ENCODE measurements around the gene SLC2A10.

SLC2A10 gene

DNA sequence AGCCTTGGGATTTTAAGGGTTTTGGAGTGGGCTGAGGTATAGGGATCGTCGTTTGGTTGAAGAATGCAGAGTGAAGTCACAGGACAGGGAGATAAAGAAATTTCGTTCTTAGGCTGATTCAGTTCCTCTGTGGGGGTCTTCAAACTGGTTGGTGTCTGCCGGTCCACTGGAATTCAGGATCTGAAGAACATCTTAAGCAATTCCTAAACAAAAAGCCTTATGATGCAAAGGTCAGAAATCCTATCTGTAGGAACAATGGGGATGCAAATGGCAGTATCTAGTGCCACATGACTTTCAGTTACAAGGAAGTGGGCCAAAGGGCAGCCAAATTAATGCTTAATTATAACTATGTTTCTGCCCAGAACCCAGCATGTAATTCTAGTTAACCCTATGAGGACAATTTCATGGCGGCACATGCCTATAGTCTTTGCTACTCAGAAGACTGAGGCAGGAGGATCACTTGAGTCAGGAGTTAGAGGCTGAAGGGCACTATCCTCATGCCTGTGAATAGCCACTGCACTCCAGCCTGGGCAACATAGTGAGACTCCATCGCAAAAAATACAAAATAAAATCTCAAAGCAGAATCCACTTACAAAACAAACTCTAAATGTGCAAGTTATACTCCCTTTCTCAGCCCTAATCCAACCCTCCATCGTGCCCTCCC, 4.6 kb upstream of the SLC2A10 start:
- 0 out of 2 replicates have a peak, but pooled peaks cover 6% of the 10 kb centered on the region for H3K9me3 ChIP-seq (ENCODE audit: control insufficient read depth, insufficient read depth, low read length)
- peaks cover 34% of the 10 kb centered on the region for H3K4me1 ChIP-seq (ENCODE audit: insufficient read depth, low read length)
- H3K36me3 ChIP-seq (ENCODE audit: insufficient read depth, low read length): no peaks in the 10 kb centered on the region
- no peak overlapping the region for H3K9ac ChIP-seq (ENCODE audit: low read depth, low read length)

DNA sequence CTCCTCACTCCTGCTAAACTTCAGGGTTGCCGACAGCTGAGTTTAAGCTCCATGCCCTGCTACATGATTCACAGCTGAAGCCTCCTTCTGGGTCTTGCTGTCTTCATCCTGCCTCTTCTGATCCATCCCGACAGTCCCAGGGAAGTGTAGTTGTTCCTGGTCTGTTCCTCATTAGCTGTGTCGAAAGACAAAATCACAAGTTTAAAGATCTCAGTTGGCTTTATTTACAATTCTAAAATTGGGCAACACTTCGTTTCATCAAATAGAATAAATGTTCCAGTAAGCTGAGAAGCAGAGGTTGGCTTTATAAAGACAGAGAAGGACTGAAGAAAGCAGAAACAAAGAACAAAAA, 4.1 kb upstream of the SLC2A10 start:
- no peaks in the 10 kb centered on the region for H3K36me3 ChIP-seq (ENCODE audit: insufficient read depth, low read length)
- H3K4me1 ChIP-seq (ENCODE audit: insufficient read depth, low read length): peaks cover 30% of the 10 kb centered on the region
- 0 out of 2 replicates have a peak, but pooled peaks cover 6% of the 10 kb centered on the region for H3K9me3 ChIP-seq (ENCODE audit: control insufficient read depth, insufficient read depth, low read length)
- H3K9ac ChIP-seq (ENCODE audit: low read depth, low read length): no peak overlapping the region

- 0 out of 2 replicates have a peak, but pooled peaks cover 6% of the 10 kb centered on the region for H3K9me3 ChIP-seq (ENCODE audit: control insufficient read depth, insufficient read depth, low read length)
- no peak overlapping the region for H3K9ac ChIP-seq (ENCODE audit: low read depth, low read length)
- no peaks in the 10 kb centered on the region for H3K36me3 ChIP-seq (ENCODE audit: insufficient read depth, low read length)
- H3K4me1 ChIP-seq (ENCODE audit: insufficient read depth, low read length): peaks cover 29% of the 10 kb centered on the region
These were observed 3.2 kb upstream of the SLC2A10 start for GRCh38 chr20:46706242-46706641.

DNA sequence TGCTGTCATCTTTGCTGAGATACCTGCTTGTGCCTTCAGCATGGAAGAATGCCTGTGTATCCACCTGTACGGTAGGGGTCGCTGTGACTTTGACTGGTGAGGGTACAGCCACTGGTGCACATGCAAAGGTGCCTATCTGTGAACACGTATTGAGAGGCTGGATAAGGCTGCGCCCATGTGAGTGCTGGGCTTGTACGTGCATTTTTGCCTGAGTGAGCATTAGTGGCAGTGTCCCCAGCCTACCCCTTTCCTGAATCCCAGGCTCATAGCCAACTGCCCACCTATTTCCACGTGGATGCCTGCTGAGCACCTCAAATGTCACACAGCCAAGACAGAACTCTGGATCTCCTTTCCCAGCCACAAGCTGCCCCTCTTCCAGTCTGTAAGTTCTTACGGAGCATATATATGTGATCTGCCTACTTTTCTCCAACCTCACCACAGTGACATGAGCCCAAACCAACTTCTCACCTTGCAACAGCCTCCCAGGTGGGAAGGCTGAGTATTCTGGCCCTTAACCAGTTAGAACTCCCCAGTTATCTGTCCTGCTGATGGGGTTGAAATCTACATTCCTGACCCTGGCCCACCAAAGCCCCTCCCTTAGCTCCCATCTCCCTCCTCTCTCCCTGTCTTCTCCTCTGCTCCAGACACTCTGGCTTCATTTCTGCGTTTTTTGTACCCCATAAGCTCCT, 1.1 kb upstream of the SLC2A10 start:
- Histone ChIP-seq H3K9me3 (ENCODE audit: control insufficient read depth, insufficient read depth, low read length) (0 out of 2 replicates have a peak, but pooled peaks cover 6% of the 10 kb centered on the region), H3K36me3 (ENCODE audit: insufficient read depth, low read length) (no peaks in the 10 kb centered on the region), H3K9ac (ENCODE audit: low read depth, low read length) (no peak overlapping the region; the same call in 1 of the 2 replicates), H3K4me1 (ENCODE audit: insufficient read depth, low read length) (peaks cover 13% of the 10 kb centered on the region)

- Histone ChIP-seq H3K36me3 (ENCODE audit: insufficient read depth, low read length) (no peaks in the 10 kb centered on the region), H3K9me3 (ENCODE audit: control insufficient read depth, insufficient read depth, low read length) (0 out of 2 replicates have a peak, but pooled peaks cover 6% of the 10 kb centered on the region), H3K4me1 (ENCODE audit: insufficient read depth, low read length) (peaks cover 11% of the 10 kb centered on the region), H3K9ac (ENCODE audit: low read depth, low read length) (peak overlapping the region; percentile 71; the same call in 1 of the 2 replicates)
These were observed 392 bp upstream of the SLC2A10 start for GRCh38 chr20:46709055-46709458.

DNA sequence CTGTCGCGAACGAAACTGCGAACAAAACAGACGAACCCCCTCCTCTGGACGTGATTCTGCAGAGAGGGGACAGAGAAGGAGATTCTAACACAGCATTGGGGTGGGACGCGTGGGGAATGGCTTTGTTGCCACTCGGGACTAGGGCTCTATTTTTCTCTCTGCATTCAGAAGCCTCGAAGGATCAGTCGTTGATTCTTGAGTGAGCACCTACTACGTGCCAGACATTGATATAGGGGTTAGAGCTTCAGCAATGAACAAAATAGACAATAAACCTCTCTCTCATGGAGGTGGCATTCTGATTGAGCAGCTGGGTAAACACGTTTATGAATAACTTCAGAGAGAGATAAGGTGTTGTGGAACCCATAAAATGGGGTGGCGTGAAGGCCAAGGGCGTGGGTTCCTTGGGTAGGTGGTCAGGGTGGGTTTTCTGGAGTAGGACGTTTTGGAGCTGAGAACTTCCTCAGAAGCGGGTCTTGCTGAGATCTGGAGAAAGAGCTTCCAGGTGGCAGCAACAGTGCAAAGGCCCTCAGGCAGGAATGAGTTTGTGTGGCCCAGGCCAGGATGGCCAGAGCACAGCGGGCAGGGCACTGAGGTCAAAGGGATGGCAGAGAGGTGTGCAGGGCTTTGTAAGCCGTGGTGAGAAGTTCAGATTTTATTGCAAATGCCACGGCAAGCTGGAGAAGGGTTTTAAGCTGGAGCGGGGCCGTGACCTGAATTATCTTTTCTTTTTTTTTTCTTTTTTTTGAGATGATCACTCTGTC, 884 bp downstream of the SLC2A10 start:
- Histone ChIP-seq H3K9me3 (ENCODE audit: control insufficient read depth, insufficient read depth, low read length) (0 out of 2 replicates have a peak, but pooled peaks cover 6% of the 10 kb centered on the region), H3K4me1 (ENCODE audit: insufficient read depth, low read length) (peaks cover 19% of the 10 kb centered on the region), H3K36me3 (ENCODE audit: insufficient read depth, low read length) (no peaks in the 10 kb centered on the region), H3K9ac (ENCODE audit: low read depth, low read length) (peak overlapping the region; percentile 71)

DNA sequence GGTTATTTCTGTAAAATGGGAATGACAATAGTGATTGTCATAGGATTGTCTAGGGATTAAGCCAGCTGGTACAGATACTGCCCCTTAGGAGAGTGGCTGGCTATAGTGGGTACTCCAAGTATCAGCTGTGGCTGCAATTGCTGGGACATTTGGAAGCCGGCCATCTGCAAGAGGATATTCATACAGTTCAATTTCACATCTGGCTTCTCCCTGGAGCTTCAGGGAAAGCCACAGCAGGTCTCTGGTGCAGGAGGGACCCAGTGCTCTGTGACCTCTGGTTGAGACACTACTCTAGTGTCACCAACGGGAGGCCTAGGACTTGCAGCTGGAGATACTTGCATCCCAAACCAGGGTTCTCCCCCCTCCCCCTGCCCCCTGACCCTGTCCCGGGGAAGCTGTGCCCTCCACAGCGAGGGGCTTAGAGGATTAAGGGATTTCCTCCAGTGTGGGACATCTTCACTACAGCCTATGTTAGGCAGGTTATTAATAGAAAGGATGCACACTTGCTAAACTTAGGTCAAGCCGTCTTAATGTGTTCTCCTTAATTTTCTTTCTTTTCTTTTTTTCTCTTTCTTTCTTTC, 2.7 kb downstream of the SLC2A10 start:
- H3K4me1 ChIP-seq (ENCODE audit: insufficient read depth, low read length): peaks cover 21% of the 10 kb centered on the region
- H3K9me3 ChIP-seq (ENCODE audit: control insufficient read depth, insufficient read depth, low read length): no peaks in the 10 kb centered on the region

DNA sequence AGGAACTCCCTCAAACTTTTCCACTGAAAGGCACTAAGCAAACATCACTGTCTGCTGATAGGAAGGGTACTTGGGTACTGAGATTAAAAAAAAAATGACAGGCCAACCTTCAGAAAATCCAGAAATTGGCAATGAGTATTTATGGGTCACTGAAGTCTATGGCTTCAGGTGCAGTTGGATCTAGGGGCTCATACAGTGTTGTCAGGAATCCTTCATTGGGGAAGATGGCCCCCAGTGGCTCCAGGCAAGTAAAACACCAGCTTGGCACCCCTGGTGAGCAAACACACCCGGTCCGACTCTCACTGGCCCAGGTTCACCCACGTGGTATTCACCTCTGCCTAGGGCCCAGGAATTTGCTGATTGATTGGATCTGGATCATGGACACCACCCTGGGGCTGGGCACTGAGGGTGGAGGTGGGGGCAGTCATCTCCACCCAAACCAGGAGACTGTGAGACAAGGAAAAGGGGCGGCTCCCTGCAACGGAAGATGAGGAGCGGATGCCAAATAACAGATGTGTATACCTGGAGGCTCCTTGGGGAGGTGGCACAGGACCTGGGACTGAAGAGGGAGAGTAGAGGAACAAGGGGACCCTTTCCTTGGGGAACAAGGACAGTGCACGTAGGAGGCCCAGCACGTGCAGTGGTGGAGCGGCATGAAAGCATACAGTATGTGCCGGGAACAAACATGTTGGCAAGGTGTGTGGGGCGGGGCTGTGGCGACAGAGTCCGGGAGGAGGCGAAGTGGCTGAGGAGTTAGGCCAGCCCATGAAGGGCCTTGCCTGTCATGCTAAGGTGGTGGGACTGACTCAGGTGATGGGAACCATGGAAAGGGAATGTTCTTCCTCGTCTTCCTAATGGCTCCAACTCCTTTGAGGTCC, 4.7 kb downstream of the SLC2A10 start:
- Histone ChIP-seq H3K4me1 (ENCODE audit: insufficient read depth, low read length) (peaks cover 10% of the 10 kb centered on the region), H3K36me3 (ENCODE audit: insufficient read depth, low read length) (no peaks in the 10 kb centered on the region), H3K9me3 (ENCODE audit: control insufficient read depth, insufficient read depth, low read length) (no peaks in the 10 kb centered on the region), H3K9ac (ENCODE audit: low read depth, low read length) (no peak overlapping the region)

More for the DNA sequence above, 2.7 kb downstream of the SLC2A10 start:
- Histone ChIP-seq H3K9ac (ENCODE audit: low read depth, low read length) (no peak overlapping the region), H3K36me3 (ENCODE audit: insufficient read depth, low read length) (no peaks in the 10 kb centered on the region)

- Histone ChIP-seq H3K9ac (ENCODE audit: low read depth, low read length) (no peak overlapping the region), H3K36me3 (ENCODE audit: insufficient read depth, low read length) (no peaks in the 10 kb centered on the region; the same call in 1 of the 2 replicates), H3K4me1 (ENCODE audit: insufficient read depth, low read length) (peaks cover 10% of the 10 kb centered on the region), H3K9me3 (ENCODE audit: control insufficient read depth, insufficient read depth, low read length) (peaks cover 4% of the 10 kb centered on the region; the same call in 1 of the 2 replicates)
These were observed 5.9 kb downstream of the SLC2A10 start for GRCh38 chr20:46715292-46715756.

GRCh38 chr20:46717818-46718541, 8.5 kb downstream of the SLC2A10 start:
- Histone ChIP-seq H3K36me3 (ENCODE audit: insufficient read depth, low read length) (peaks cover 3% of the 10 kb centered on the region; the same call in 1 of the 2 replicates), H3K9ac (ENCODE audit: low read depth, low read length) (no peak overlapping the region), H3K4me1 (ENCODE audit: insufficient read depth, low read length) (peaks cover 10% of the 10 kb centered on the region), H3K9me3 (ENCODE audit: control insufficient read depth, insufficient read depth, low read length) (peaks cover 11% of the 10 kb centered on the region; the same call in 1 of the 2 replicates)

DNA sequence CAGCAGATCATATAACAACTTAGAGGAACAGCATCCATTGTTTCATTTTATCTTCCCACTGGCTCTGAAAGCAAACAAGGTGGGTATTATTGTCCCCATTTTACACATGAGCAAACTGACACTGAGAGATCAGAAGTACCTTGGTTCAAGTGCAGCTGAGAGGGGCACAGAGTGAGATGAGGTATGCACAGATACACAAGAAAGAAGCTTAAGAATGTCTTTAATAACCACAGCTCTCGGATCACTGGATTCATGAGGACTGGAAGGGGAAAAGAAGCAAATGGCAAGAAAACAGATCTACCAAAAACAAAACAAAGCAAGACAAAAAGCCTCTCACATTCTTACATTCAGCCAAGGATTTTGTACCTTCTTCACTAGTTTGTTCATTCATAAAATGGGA, 10.6 kb downstream of the SLC2A10 start:
- Histone ChIP-seq H3K4me1 (ENCODE audit: insufficient read depth, low read length) (peaks cover 5% of the 10 kb centered on the region), H3K9ac (ENCODE audit: low read depth, low read length) (no peak overlapping the region), H3K36me3 (ENCODE audit: insufficient read depth, low read length) (peaks cover 3% of the 10 kb centered on the region; the same call in 1 of the 2 replicates), H3K9me3 (ENCODE audit: control insufficient read depth, insufficient read depth, low read length) (peaks cover 11% of the 10 kb centered on the region; the same call in 1 of the 2 replicates)

DNA sequence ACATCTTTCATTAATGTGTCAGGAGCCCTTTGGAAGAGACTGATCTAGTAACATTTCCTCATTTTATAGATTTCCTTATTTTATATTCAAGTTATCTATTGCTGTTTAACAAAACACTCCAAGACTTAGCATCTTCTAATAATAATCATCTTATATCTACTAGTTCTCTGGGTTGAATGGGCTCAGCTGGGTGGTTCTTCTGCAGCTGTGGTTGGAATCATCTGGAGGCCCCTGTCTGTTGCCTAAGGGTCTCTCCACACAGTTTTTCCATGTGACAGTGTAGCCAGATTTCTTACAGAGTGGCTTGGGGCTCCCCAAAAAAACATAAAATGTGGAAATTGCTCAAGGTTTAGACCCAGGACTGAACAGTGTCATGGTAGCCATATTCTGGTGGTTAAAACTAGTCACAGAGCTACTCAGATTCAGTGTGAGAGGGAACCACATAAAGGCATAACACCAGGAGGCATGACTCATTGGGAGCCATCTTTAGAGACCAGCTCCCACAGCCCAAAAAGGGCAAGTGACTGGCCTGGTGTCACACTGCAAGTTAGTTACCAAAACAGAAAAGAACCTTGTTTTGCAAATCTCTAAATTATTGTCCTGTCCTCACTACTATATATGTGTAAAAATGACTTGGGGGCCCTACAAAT, 11.5 kb downstream of the SLC2A10 start:
- H3K36me3 ChIP-seq (ENCODE audit: insufficient read depth, low read length): peaks cover 3% of the 10 kb centered on the region; the same call in 1 of the 2 replicates
- no peaks in the 10 kb centered on the region for H3K4me1 ChIP-seq (ENCODE audit: insufficient read depth, low read length)
- no peak overlapping the region for H3K9ac ChIP-seq (ENCODE audit: low read depth, low read length)
- peaks cover 11% of the 10 kb centered on the region; the same call in 1 of the 2 replicates for H3K9me3 ChIP-seq (ENCODE audit: control insufficient read depth, insufficient read depth, low read length)
